ENCODE results near the gene METRN.
A peak's percentile ranks its signal among the peaks of the same experiment; 100 is the strongest.
"Not testable (repeated sequence)": the region's sequence is repeated elsewhere in the genome, so short reads cannot be mapped to it uniquely, and the experiment has no call there.

METRN gene

GRCh38 chr16:740459-740763, 25.5 kb downstream of the METRN start:
- DNase-seq: no peak

GRCh38 chr16:740764-741505, 26.0 kb downstream of the METRN start, which contains the start of gene CIAO3:
Gene CIAO3, minus strand, starts transcription at chr16:740997. Its CDS starts 12 bp downstream, at chr16:740985.
- DNase-seq: peak; percentile 88

- DNase-seq: no peak
Observed at GRCh38 chr16:741986-742629, 27.2 kb downstream of the METRN start.

DNA sequence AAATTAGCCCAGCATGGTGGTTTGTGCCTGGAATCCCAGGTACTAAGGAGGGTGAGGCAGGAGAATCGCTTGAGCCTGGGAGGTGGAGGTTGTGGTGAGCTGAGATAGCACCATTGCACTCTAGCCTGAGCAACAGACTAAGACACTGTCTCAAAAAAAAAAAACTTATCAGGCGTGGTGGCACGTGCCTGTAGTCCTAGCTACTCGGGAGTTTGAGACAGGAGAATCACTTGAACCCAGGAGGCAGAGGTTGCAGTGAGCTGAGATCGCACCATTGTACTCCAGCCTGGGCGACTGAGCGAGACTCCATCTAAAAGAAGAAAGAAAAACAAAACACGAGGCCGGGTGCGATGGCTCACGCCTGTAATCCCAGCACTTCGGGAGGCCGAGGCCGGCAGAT, 28.0 kb downstream of the METRN start:
- not testable (repeated sequence) for DNase-seq

- no peak for DNase-seq
Observed at GRCh38 chr16:743794-744500, 29.0 kb downstream of the METRN start.

- peak; percentile 45 for DNase-seq
Observed at GRCh38 chr16:745739-746138, 30.8 kb downstream of the METRN start.

- DNase-seq: no peak
Observed at GRCh38 chr16:746637-747036, 31.7 kb downstream of the METRN start.

DNA sequence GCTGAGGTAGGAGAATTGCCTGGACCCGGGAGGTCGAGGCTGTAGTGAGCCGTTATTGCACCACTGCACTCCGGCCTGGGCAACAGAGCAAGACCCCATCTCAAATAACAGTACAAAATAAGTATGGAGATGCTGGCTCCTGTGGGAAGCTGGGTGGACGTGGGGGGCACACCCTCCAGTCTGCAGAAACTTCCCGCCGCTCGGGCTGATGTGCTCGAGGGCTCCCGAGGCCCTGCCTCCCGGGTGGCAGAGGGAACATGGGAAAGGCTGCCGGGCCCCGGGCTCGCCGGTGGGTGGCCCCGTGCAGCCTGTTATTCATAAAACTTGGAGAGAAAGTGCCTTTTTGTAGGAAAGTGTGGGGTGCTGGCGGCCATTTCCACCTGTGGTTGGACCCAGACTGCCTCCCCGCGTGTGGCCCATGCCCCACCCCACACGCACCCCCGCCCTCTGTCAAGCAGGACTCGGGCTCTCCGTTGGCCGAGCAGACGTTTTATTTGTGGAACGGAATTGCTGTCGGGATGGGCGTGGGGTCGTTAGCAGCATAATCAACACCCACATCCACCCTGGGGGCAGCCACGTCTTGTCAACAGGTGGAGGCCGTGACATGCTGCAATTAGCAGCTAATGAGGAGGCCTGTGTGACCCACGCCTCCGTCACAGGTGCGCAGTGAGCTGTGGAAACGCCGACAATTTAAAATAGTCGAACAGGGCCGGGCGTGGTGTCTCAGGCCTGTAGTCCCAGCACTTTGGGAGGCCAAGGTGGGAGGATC, 33.2 kb downstream of the METRN start:
- no peak for DNase-seq

- DNase-seq: no peak
Observed at GRCh38 chr16:749010-749409, 34.1 kb downstream of the METRN start.

DNA sequence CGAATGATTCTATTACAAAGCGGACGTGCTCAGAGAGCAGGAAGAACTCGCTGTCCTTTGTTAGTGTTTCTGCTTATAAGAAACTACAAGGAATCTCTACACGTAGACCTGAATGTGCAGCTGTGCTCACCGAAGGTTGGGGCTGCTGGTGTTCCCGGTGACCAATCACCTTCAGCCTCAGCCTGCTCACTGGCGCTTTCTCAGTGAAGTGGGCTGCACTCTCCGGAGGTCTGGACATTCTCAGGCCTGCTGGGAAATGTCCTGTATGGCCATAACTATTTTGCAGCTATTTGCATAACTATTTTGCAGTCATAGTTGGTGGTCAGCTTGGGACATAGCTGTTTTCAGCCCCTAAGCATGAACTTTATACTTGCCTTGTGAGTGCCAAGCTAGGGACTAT, 35.6 kb downstream of the METRN start:
- no peak for DNase-seq

DNA sequence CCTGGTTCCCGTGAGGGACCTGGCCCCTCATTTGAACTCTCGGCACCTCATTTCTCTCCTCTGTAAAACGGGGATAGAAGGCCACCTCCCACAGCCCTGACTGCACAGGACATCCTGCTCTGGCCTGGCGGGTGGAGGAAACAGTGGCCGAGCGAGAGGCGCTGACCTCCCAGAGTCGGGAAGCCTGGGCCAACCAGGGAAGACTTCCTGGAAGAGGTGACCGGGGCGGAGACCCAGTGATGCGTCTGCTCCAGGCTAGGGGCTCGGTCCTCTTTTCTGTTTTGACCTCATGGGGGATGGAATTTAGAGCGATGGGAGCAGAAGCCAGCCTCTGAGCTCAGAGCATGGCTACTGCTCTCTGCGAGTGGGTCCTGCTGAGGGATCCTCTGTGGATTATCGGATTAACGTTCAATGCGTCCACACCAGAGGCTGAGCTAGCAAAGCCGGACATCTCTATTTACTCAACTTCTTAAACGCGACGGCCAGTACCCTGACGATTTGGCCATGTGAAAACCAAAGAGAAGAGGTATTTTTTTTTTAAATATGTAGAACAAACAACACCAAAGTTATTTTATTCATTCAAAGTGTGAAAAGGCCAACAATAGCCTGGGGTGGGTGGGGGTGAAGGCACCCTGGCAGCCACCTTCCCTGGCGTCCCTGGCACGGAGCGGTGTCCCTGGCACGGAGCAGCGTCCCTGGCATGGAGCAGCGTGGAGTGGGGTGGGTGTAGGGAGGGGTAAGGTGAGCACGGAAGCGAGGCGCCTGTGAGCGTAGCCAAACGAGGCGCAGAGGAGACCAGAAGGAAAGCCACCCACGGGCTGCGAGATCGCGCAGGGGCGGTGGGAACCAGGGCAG, 36.5 kb downstream of the METRN start:
- DNase-seq: no peak

DNA sequence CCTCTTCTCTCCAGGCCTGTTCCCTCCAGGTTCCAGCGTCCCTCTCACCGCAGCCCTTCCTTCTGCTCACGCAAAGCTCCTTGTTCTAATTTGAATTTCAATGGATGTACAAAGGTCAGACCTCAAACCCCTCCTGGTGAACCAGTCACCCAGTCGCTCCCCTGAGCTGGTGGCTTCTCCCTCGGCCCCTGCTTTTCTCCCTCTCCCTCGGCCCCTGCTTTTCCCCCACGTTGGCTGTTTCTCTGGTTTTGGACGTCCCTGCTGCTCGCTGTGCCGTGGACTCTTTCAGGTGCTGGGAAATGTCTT, 37.0 kb downstream of the METRN start:
- DNase-seq: no peak

GRCh38 chr16:754121-754607, 39.2 kb downstream of the METRN start:
- not testable (repeated sequence) for DNase-seq

DNA sequence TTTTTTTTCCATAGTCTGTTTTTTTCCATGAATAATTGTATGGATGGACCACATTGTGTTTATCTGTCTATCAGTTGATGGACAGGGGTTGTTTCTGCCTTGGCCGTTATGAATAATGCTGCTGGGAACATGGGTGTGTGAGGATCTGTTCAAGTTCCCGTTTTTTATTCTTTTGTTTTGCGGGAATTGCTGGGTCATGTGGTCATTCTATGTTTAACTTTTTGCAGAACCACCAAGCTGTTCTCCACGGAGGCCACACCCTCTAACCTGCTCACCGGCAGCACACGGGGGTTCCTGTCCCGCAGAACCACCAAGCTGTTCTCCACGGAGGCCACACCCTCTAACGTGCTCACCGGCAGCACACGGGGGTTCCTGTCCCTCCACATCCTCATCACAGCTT, 39.7 kb downstream of the METRN start:
- DNase-seq: no peak

GRCh38 chr16:756428-756827, 41.5 kb downstream of the METRN start:
- DNase-seq: no peak

GRCh38 chr16:759110-759910, 44.4 kb downstream of the METRN start:
- DNase-seq: no peak

- DNase-seq: no peak
Observed at GRCh38 chr16:760065-760464, 45.1 kb downstream of the METRN start.

- no peak for DNase-seq
Observed at GRCh38 chr16:760545-761343, 45.8 kb downstream of the METRN start, which contains the start of gene MSLN. Gene MSLN, plus strand, starts transcription at chr16:760734. Its CDS starts 1,947 bp downstream, at chr16:762681.

GRCh38 chr16:761625-762513, 47.0 kb downstream of the METRN start:
- DNase-seq: no peak
